Chondrocyte (in vitro differentiated cells): ENCODE measurements around the gene PRLH. TPM values are rescaled to one million over a fixed set of nuclear protein-coding genes. Genes with fewer than 3 reads are reported as not detected.

ENCODE experiments used
- DNase-seq: peaks from one replicate; pipeline ENCODE4 v3.0.0; 2021; ENCODE audit warnings: mixed read lengths, low spot score
- H3K27ac Mint-ChIP-seq: one replicate; pipeline ENCODE4 v1.8.0; 2021; ENCODE audit warnings: mild to moderate bottlenecking, moderate library complexity, mixed read lengths; ENCODE audit not compliant: unreplicated experiment
- H3K27me3 Mint-ChIP-seq: 2 replicates; pipeline ENCODE4 v1.8.0; 2021; ENCODE audit warnings: low read depth, mixed read lengths
- H3K36me3 Mint-ChIP-seq: 2 replicates; pipeline ENCODE4 v1.8.0; 2021; ENCODE audit warnings: low read depth, mixed read lengths
- H3K4me1 Mint-ChIP-seq: 2 replicates; pipeline ENCODE4 v1.8.0; 2021; ENCODE audit warnings: low read depth, mild to moderate bottlenecking, mixed read lengths
- H3K4me3 Mint-ChIP-seq: one replicate; pipeline ENCODE4 v1.8.0; 2021; ENCODE audit warnings: mild to moderate bottlenecking, moderate library complexity, mixed read lengths; ENCODE audit not compliant: unreplicated experiment
- H3K9me3 Mint-ChIP-seq: 2 replicates; pipeline ENCODE4 v1.8.0; 2021; ENCODE audit warnings: low read depth, mixed read lengths
- CTCF ChIP-seq: fragments of 200-600 bp; sonication (generic); IDR thresholded peaks from 2 replicates; pipeline ENCODE4 v1.5.0; 2021; ENCODE audit warnings: antibody characterized with exemption, mild to moderate bottlenecking, moderate library complexity
- total RNA-seq: library from RNA; stranded (reverse); gene quantifications from 3 replicates; pipeline ENCODE4 v1.2.1, GENCODE V29; 2021

Gene PRLH
- total RNA-seq, 1 donor from 2014 or later, result not detected

- H3K4me3 Mint-ChIP-seq, result no peak overlapping the region
- TF ChIP-seq CTCF, result no peak
- H3K27me3 Mint-ChIP-seq, result no peaks in the 10 kb centered on the region
- DNase-seq, result peak; percentile 38
- no peaks in the 10 kb centered on the region for H3K36me3 Mint-ChIP-seq
- H3K9me3 Mint-ChIP-seq, result no peaks in the 10 kb centered on the region
- no peaks in the 10 kb centered on the region for H3K4me1 Mint-ChIP-seq
- no peak overlapping the region for H3K27ac Mint-ChIP-seq
Observed at GRCh38 chr2:237524631-237525030, 41.7 kb upstream of the PRLH start.

GRCh38 chr2:237525559-237526157, 40.7 kb upstream of the PRLH start:
- H3K9me3 Mint-ChIP-seq, result no peaks in the 10 kb centered on the region
- DNase-seq, result peak; percentile 88
- no peaks in the 10 kb centered on the region for H3K36me3 Mint-ChIP-seq
- no peak overlapping the region for H3K27ac Mint-ChIP-seq
- no peak for TF ChIP-seq CTCF
- H3K4me1 Mint-ChIP-seq, result no peaks in the 10 kb centered on the region
- H3K27me3 Mint-ChIP-seq, result no peaks in the 10 kb centered on the region
- no peak overlapping the region for H3K4me3 Mint-ChIP-seq

- no peak for TF ChIP-seq CTCF
- H3K4me1 Mint-ChIP-seq, result no peaks in the 10 kb centered on the region
- H3K27ac Mint-ChIP-seq, result no peak overlapping the region
- H3K9me3 Mint-ChIP-seq, result no peaks in the 10 kb centered on the region
- H3K27me3 Mint-ChIP-seq, result no peaks in the 10 kb centered on the region
- DNase-seq, result no peak
- no peaks in the 10 kb centered on the region for H3K36me3 Mint-ChIP-seq
- no peak overlapping the region for H3K4me3 Mint-ChIP-seq
Observed at GRCh38 chr2:237527233-237527632, 39.1 kb upstream of the PRLH start.

GRCh38 chr2:237527766-237528165, 38.6 kb upstream of the PRLH start:
- DNase-seq, result no peak
- no peaks in the 10 kb centered on the region for H3K4me1 Mint-ChIP-seq
- no peaks in the 10 kb centered on the region for H3K36me3 Mint-ChIP-seq
- TF ChIP-seq CTCF, result no peak
- no peaks in the 10 kb centered on the region for H3K9me3 Mint-ChIP-seq
- H3K27ac Mint-ChIP-seq, result no peak overlapping the region
- H3K4me3 Mint-ChIP-seq, result no peak overlapping the region
- no peaks in the 10 kb centered on the region for H3K27me3 Mint-ChIP-seq

GRCh38 chr2:237529452-237530402, 36.6 kb upstream of the PRLH start:
- no peak for DNase-seq
- TF ChIP-seq CTCF, result no peak
- no peak overlapping the region for H3K27ac Mint-ChIP-seq
- no peaks in the 10 kb centered on the region for H3K27me3 Mint-ChIP-seq
- H3K4me3 Mint-ChIP-seq, result no peak overlapping the region
- no peaks in the 10 kb centered on the region for H3K9me3 Mint-ChIP-seq
- no peaks in the 10 kb centered on the region for H3K4me1 Mint-ChIP-seq
- no peaks in the 10 kb centered on the region for H3K36me3 Mint-ChIP-seq
